Neural crest cell (in vitro differentiated cells): ENCODE measurements around the gene MYO7A. TPM values are rescaled to one million over a fixed set of nuclear protein-coding genes. Genes with fewer than 3 reads are reported as not detected.

Experiments
- DNase-seq: peaks from one replicate; pipeline ENCODE4 v3.0.0; 2021; ENCODE audit warnings: low read depth, mixed read lengths, low spot score
- H3K27ac Mint-ChIP-seq: one replicate; pipeline ENCODE4 v1.8.0; 2021; ENCODE audit warnings: mild to moderate bottlenecking, mixed read lengths; ENCODE audit not compliant: unreplicated experiment
- H3K27me3 Mint-ChIP-seq: 2 replicates; pipeline ENCODE4 v1.8.0; 2021; ENCODE audit warnings: low read depth, mild to moderate bottlenecking, mixed read lengths
- H3K36me3 Mint-ChIP-seq: 2 replicates; pipeline ENCODE4 v1.8.0; 2021; ENCODE audit warnings: low read depth, mild to moderate bottlenecking, mixed read lengths
- H3K4me1 Mint-ChIP-seq: 2 replicates; pipeline ENCODE4 v1.8.0; 2021; ENCODE audit warnings: mixed read lengths
- H3K4me3 Mint-ChIP-seq: one replicate; pipeline ENCODE4 v1.8.0; 2021; ENCODE audit warnings: mild to moderate bottlenecking, mixed read lengths
- H3K9me3 Mint-ChIP-seq: 2 replicates; pipeline ENCODE4 v1.8.0; 2021; ENCODE audit warnings: mixed read lengths
- CTCF ChIP-seq: fragments of 200-600 bp; sonication (generic); conservative IDR thresholded peaks from 2 replicates; pipeline ENCODE4 v1.5.0; 2021; ENCODE audit warnings: antibody characterized with exemption, mild to moderate bottlenecking
- total RNA-seq: library from RNA; stranded (reverse); gene quantifications from 2 replicates; pipeline ENCODE4 v1.2.1, GENCODE V29; 2021

Gene MYO7A
- total RNA-seq, 1 donor from 2014 or later, result 2.5 TPM

GRCh38 chr11:77190331-77191075 is 62.5 kb downstream of the MYO7A start:
- H3K4me3 Mint-ChIP-seq, result no peak overlapping the region
- no peaks in the 10 kb centered on the region for H3K27me3 Mint-ChIP-seq
- TF ChIP-seq CTCF, result no peak
- no peak overlapping the region for H3K27ac Mint-ChIP-seq
- DNase-seq, result no peak
- no peaks in the 10 kb centered on the region for H3K36me3 Mint-ChIP-seq
- H3K4me1 Mint-ChIP-seq, result peaks cover 6% of the 10 kb centered on the region
- H3K9me3 Mint-ChIP-seq, result no peaks in the 10 kb centered on the region

- H3K4me1 Mint-ChIP-seq, result peaks cover 6% of the 10 kb centered on the region
- no peak for DNase-seq
- no peaks in the 10 kb centered on the region for H3K36me3 Mint-ChIP-seq
- H3K4me3 Mint-ChIP-seq, result peak overlapping the region; percentile 38
- no peaks in the 10 kb centered on the region for H3K9me3 Mint-ChIP-seq
- H3K27ac Mint-ChIP-seq, result no peak overlapping the region
- no peak for TF ChIP-seq CTCF
- no peaks in the 10 kb centered on the region for H3K27me3 Mint-ChIP-seq
Observed at GRCh38 chr11:77191429-77191822, 63.4 kb downstream of the MYO7A start.

- no peaks in the 10 kb centered on the region for H3K36me3 Mint-ChIP-seq
- no peaks in the 10 kb centered on the region for H3K27me3 Mint-ChIP-seq
- H3K4me3 Mint-ChIP-seq, result peak overlapping the region; percentile 38
- H3K27ac Mint-ChIP-seq, result no peak overlapping the region
- peaks cover 10% of the 10 kb centered on the region for H3K4me1 Mint-ChIP-seq
- H3K9me3 Mint-ChIP-seq, result no peaks in the 10 kb centered on the region
- peak; percentile 83 for TF ChIP-seq CTCF
- DNase-seq, result peak; percentile 68
Observed at GRCh38 chr11:77191823-77192495, 63.9 kb downstream of the MYO7A start.

DNA sequence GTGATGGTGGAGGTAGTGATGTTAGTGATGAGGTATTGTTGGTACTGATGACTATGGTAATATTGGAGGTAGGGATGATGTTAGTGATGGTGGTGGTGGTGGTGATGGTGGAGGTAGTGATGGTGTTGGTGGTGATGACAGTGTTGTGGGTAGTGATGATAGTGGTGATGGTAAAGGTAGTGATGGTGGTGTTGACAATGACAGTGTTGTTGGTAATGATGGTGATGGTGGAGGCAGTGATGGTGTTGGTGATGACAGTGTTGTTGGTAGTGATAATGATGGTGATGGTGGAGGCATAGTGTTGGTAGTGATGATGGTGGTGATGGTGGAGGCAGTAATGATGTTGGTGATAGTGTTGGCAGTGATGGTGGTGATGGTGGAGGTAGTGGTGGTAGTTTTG is 65.1 kb downstream of the MYO7A start:
- Mint-ChIP-seq H3K9me3 (no peaks in the 10 kb centered on the region), H3K4me3 (no peak overlapping the region), H3K36me3 (no peaks in the 10 kb centered on the region), H3K27ac (no peak overlapping the region), H3K27me3 (no peaks in the 10 kb centered on the region), H3K4me1 (peaks cover 10% of the 10 kb centered on the region)
- DNase-seq, result no peak
- no peak for TF ChIP-seq CTCF

GRCh38 chr11:77193911-77194830 is 66.1 kb downstream of the MYO7A start:
- H3K27me3 Mint-ChIP-seq, result no peaks in the 10 kb centered on the region
- H3K36me3 Mint-ChIP-seq, result no peaks in the 10 kb centered on the region
- no peak overlapping the region for H3K27ac Mint-ChIP-seq
- H3K9me3 Mint-ChIP-seq, result no peaks in the 10 kb centered on the region
- no peak for TF ChIP-seq CTCF
- peaks cover 9% of the 10 kb centered on the region for H3K4me1 Mint-ChIP-seq
- no peak overlapping the region for H3K4me3 Mint-ChIP-seq
- no peak for DNase-seq
